G401.6 (cell line): ENCODE results near the gene FOSL2.

Experiments
- FAIRE-seq: peaks from 2 replicates; lab custom pipeline; 2012; peaks lifted over from hg19 to GRCh38; lab: Jason Lieb, UNC

Gene FOSL2

DNA sequence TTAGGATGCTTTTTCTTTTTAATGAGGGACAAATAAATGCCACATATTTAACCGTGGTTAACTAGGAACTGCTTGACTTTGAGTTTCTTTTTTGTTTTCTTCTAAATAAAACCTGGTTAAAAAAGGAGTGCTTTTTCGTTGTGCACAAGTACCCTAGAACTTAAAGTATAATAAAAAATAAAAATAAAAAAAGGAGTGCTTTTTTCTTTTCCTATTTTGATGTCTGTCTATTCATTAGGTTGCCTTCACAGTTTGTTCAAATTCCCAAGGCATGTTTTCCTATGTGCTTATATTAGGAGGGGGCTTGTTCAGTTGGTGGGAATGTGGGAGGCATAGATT, 4.4 kb downstream of the FOSL2 start:
- FAIRE-seq: no peak

DNA sequence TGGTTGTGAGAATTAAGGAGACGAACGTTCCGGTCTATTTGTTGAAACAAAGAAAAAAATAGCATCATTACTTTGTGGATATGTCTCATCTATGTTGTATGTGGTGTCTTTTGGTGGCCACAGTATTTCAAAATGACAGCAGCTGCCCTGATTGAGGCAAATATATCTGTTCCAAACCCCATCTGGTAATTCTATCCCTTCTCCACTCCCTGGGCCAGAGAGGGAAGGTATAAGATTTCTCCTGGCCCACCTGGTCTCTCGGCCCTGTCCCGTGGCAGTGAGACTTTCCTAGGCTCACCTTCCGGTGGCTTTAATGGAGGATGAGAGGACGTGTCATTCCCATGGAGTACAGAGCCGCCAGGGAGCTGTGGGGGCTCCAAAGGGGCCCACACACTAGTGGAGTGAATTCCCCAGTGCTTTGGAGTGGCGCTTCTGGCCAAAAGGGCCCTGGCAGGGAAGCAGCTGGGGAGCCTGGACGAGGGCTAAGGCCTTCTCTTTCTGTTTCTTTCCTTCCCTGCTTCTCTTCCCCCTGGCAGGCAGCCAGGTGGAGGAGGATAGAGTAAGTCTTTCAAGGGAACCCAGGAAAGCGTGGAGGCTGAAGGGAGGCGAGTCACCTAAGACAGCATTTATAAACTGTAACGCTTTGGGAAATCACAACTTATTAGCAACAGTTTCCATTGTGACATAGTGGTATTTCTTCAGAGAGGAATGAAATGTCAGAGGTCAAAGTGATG, 5.6 kb downstream of the FOSL2 start:
- no peak for FAIRE-seq

DNA sequence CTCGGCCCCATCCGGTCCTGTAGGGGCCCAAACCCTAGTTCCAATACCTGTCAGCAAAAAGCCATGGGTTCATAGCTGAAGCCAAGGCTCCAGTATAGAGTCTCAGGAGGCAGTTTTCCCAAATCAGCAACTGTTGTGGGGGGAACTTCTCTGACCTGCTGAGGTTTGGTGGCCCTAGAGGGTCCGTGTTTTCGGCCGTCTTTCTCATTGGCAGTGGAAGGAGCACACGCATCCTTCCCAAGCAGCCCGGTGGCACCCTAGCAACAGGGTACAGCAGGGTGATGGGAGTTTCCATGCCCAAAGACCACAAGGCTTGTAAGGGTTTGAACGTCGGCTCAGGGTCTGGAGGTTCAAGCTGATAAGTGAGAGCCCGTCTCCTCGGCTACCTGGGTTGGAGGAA, 6.6 kb downstream of the FOSL2 start:
- no peak for FAIRE-seq

DNA sequence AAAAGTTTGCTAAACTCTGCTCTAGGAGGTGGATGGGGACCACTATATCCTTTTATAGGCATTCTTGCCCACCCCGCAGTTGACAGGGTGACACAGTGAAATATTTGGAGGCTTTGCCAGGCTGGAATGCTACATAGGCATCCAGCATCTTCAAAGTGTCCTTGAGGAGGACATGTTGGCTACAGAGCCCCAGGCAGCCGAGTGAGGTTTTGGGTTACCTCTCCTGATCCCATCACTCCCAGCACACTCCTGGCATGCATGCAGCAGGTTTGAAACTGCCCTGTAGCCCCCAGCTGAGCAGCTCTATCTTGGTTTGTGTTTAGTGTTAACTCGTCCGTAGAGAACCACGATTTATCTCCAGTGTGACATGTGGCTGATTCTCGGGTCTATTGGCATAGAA, 7.3 kb downstream of the FOSL2 start:
- FAIRE-seq: no peak

- no peak for FAIRE-seq
Measured at GRCh38 chr2:28400419-28400818, 7.8 kb downstream of the FOSL2 start.

DNA sequence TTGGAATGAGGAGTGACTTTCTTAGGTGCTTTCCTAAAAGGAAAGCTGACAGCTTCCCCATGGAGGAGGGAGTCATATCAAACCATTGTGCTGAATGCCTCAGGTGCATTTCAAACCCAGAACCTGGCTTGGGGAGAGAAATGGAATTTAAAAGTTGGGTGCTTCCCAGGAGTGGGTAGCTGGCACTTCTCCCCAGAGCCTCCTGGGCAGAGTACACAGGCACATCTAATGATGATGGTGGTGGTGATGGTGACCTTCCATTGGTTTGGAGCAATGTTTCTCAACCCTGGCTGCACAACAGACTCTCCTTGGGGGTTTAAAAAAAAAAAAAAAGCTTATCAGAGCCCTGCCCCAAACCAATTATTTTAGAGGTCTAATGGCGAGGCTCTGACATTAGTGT, 8.3 kb downstream of the FOSL2 start:
- no peak for FAIRE-seq

DNA sequence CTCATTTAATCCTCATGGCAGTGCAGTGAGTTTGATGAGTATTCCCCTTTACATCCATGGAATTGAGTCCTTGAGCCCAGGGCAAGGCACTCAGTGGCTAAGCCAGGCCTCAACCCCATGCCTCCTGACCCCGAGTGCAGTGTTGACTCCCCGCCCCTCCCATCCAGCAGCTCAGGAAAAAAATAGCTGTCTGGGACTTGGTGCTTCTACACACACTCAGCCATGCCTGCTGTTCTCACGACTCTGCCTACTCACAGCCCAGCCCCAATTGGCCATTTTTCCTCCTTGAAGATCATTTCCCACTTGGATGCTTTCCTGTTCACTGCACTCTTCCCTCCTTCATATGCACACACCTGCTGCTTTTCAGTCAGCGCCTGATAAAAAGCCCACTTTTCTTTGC, 8.8 kb downstream of the FOSL2 start:
- FAIRE-seq: no peak

GRCh38 chr2:28401948-28402550, 9.4 kb downstream of the FOSL2 start:
- no peak for FAIRE-seq

GRCh38 chr2:28403370-28403956, 10.8 kb downstream of the FOSL2 start:
- no peak for FAIRE-seq

- FAIRE-seq: no peak
Measured at GRCh38 chr2:28404086-28404485, 11.4 kb downstream of the FOSL2 start.

GRCh38 chr2:28405537-28405936, 12.9 kb downstream of the FOSL2 start:
- no peak for FAIRE-seq

DNA sequence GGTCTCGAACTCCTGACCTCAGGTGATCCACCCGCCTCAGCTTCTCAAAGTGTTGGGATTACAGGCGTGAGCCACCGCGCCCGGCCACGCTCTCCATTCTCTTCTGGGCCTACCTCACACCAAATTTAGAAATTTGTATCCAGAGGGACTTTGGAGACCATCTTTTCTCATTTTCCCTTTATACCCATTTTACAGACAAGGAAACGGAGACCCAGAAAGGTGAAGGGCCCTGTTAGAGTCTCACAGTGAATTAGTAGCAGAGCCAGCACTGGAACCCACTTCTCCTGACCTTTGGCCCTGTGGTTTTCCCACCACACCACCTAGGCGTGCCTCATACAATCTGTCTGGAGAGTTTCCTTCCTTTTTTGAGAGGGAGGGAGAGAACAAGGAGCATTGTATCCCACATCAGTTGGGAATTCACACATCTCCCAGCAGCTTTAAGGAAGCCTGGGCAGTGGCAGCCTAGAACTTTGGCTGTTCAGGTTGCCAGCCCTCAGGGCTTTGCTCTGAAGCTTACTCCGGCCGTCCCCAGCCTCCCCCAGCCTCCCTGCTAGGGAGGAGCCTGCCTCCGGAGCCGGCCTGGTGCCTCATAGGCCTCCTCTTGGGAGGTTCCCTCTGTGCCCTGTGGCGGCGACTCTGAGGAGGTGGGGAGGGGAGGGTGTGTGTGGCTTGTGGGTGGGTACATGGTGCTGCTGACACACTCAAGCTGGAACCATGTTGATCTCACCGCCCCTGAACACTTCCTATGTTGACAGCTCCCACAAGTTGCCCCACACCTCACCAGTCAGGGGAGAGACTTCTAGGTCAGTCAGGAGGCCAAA, 13.8 kb downstream of the FOSL2 start:
- FAIRE-seq: no peak

GRCh38 chr2:28407131-28407975, 14.7 kb downstream of the FOSL2 start:
- FAIRE-seq: no peak

- no peak for FAIRE-seq
Measured at GRCh38 chr2:28407976-28408690, 15.5 kb downstream of the FOSL2 start.

- no peak for FAIRE-seq
Measured at GRCh38 chr2:28408764-28409599, 16.3 kb downstream of the FOSL2 start.

DNA sequence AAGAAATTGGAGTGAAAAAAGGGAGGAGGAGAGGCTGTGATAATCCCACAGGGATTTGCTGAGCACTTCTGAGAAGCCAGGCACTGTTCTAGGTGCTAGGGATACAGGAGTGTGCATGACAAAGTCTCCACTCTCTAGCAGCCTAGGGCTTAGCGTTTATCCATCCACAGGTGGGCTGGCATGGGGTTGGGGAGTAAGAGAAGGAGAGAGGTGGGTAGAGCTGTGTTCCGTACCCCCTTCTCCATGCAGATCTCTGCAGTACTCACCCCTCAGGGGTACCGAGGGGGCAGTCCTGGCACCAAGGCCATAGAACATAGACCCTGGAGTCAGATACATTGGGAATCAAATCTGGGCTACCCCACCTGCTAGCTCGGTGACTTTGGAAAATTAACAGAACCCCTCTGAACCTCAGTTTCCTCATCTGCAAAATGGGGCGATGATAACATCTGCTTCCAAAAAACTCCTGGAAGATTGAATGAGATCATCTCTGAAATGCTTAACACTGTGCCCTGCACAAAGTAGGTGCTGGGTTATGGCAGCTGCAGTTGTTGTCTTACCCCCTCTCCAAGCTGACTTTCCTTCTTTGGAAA, 18.6 kb downstream of the FOSL2 start:
- no peak for FAIRE-seq

DNA sequence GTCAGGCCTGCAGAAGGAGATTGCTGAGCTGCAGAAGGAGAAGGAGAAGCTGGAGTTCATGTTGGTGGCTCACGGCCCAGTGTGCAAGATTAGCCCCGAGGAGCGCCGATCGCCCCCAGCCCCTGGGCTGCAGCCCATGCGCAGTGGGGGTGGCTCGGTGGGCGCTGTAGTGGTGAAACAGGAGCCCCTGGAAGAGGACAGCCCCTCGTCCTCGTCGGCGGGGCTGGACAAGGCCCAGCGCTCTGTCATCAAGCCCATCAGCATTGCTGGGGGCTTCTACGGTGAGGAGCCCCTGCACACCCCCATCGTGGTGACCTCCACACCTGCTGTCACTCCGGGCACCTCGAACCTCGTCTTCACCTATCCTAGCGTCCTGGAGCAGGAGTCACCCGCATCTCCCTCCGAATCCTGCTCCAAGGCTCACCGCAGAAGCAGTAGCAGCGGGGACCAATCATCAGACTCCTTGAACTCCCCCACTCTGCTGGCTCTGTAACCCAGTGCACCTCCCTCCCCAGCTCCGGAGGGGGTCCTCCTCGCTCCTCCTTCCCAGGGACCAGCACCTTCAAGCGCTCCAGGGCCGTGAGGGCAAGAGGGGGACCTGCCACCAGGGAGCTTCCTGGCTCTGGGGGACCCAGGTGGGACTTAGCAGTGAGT, 19.4 kb downstream of the FOSL2 start:
- no peak for FAIRE-seq

DNA sequence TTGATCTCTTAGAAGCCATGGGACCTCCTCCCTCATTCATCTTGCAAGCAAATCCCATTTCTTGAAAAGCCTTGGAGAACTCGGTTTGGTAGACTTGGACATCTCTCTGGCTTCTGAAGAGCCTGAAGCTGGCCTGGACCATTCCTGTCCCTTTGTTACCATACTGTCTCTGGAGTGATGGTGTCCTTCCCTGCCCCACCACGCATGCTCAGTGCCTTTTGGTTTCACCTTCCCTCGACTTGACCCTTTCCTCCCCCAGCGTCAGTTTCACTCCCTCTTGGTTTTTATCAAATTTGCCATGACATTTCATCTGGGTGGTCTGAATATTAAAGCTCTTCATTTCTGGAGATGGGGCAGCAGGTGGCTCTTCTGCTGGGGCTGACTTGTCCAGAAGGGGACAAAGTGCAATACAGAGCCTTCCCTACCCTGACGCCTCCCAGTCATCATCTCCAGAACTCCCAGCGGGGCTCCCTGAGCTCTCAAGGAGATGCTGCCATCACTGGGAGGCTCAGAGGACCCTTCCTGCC, 20.0 kb downstream of the FOSL2 start:
- no peak for FAIRE-seq

DNA sequence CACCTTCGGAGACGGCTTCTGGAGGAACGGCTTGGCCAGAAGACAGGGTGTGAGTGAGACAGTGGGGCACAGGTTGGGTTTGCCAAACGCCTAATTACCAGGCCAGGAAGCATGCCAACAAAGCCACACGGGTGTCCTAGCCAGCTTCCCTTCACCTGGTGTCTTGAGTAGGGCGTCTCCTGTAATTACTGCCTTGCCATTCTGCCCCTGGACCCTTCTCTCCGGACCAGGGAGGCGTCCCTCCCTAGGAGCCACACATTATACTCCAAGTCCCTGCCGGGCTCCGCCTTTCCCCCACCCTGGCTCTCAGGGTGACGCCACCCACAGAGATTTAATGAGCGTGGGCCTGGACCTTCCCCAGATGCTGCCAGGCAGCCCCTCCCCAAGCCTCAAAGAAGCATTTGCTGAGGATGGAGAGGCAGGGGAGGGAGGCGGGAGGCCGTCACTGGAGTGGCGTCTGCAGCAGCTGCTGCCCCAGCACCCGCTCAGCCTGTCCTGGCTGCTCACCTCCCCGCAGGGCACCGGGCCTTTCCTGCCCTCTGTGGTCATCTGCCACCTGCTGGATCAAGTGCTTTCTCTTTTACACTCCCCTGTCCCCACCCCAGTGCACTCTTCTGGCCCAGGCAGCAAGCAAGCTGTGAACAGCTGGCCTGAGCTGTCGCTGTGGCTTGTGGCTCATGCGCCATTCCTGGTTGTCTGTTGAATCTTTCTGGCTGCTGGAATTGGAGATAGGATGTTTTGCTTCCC, 20.7 kb downstream of the FOSL2 start:
- no peak for FAIRE-seq
